ENCODE results near the gene ZNF324. TPM values are rescaled to one million over a fixed set of nuclear protein-coding genes. Genes with fewer than 3 reads are reported as not detected.
"Not testable (repeated sequence)": the region's sequence is repeated elsewhere in the genome, so short reads cannot be mapped to it uniquely, and the experiment has no call there.

Gene ZNF324
- total and polyA plus RNA-seq, 2 of the 8 experiments (the other 6 are each of a cell fraction or from before 2014, with no cell fraction given) = 5.1 to 5.8 TPM

GRCh38 chr19:58449980-58450379 is 16.9 kb upstream of the ZNF324 start:
- not testable (repeated sequence) for H3K14ac ChIP-seq (ENCODE audit: insufficient read length); H2AK5ac ChIP-seq (ENCODE audit: low read depth, low read length); H3K36me3 ChIP-seq (ENCODE audit: control insufficient read depth in 2 of 4, insufficient read depth in 4 of 4, low read length in 3 of 4); H3K27ac ChIP-seq (ENCODE audit: low read depth, low read length); H2BK5ac ChIP-seq (ENCODE audit: low read depth, low read length); H4K91ac ChIP-seq (replicated peaks; ENCODE audit: insufficient read length, low read length); H3K4me3 ChIP-seq (ENCODE audit: extremely low read depth in 1 of 4, insufficient read depth in 2 of 4, low read depth in 3 of 4, low read length in 4 of 4); H3K4me2 ChIP-seq (ENCODE audit: insufficient read depth in 1 of 2, low read depth in 2 of 2, low read length in 2 of 2); H3K9ac ChIP-seq (replicated peaks in 1 of 4; ENCODE audit: extremely low read depth in 1 of 4, low read depth in 3 of 4, low read length in 3 of 4); H3K18ac ChIP-seq (ENCODE audit: extremely low read depth, low read length); H3K23me2 ChIP-seq (ENCODE audit: low read depth, low read length); H3K79me2 ChIP-seq (ENCODE audit: control insufficient read depth in 1 of 2, insufficient read depth in 2 of 2, low read length in 2 of 2); H3K4me1 ChIP-seq (replicated peaks in 1 of 4; ENCODE audit: control insufficient read depth in 3 of 4, insufficient read depth in 4 of 4, low read length in 3 of 4); H3K4ac ChIP-seq (replicated peaks; ENCODE audit: insufficient read length, low read depth, low read length); H3K79me1 ChIP-seq (ENCODE audit: low read depth, low read length); H4K5ac ChIP-seq (ENCODE audit: insufficient read length, low read depth, low read length); H2BK20ac ChIP-seq (ENCODE audit: low read length); H2BK15ac ChIP-seq (ENCODE audit: low read length); H2BK120ac ChIP-seq (replicated peaks; ENCODE audit: low read depth, low read length); H2BK12ac ChIP-seq (ENCODE audit: low read depth, low read length); H3K56ac ChIP-seq (replicated peaks; ENCODE audit: insufficient read length, low read depth, low read length); H4K8ac ChIP-seq (ENCODE audit: extremely low read depth, insufficient read depth, low read length); H4K20me1 ChIP-seq (replicated peaks in 1 of 2; ENCODE audit: control insufficient read depth in 1 of 2, insufficient read depth in 2 of 2, low read length in 2 of 2); H3K23ac ChIP-seq (ENCODE audit: insufficient read length); H2AFZ ChIP-seq (ENCODE audit: low read length); FAIRE-seq; DNase-seq (ENCODE audit: low read depth in 1 of 2, low spot score in 2 of 2)
- peaks cover 14 to 17% of the 10 kb centered on the region in 2 experiments for H3K9me3 ChIP-seq (ENCODE audit: insufficient read depth in 2 of 2, low read depth in 1 of 2, low read length in 1 of 2)
- POLR2A ChIA-PET (ENCODE audit: partially characterized antibody) = interaction anchor here (3.1 kb wide), 1 partner anchor 10 kb away, joined by 13 read pairs; the partner anchor contains the start of gene ZNF132
- H3K27me3 ChIP-seq (replicated peaks in 1 of 4; ENCODE audit: control insufficient read depth in 3 of 4, extremely low read depth in 1 of 4, insufficient read depth in 3 of 4, low read length in 3 of 4) = peaks cover 0 to 12% (median 6%) of the 10 kb centered on the region in 4 experiments; a peak in 3 of 7 replicates
- 71% methylated on average over 5 of the region's 5 CpGs; no CpG with 5 or more reads in 1 of the 2 experiments for WGBS, 2 experiments (ENCODE audit: extremely low coverage in 1 of 2, insufficient coverage in 1 of 2, insufficient read length in 1 of 2, insufficient replicate concordance in 2 of 2, low coverage in 1 of 2, low lambda C conversion rate in 2 of 2, missing lambda C conversion rate in 1 of 2)
- CTCF ChIA-PET (ENCODE audit: partially characterized antibody) = interaction anchor here (0.6 kb wide), 2 partner anchors 26 to 34 kb away, joined by 3 to 5 read pairs; no protein-coding TSS in a partner anchor
